GM18907 (cell line): ENCODE results near the gene IRX6.

Experiments
- ATAC-seq: cut with Tn5 transposase; IDR thresholded peaks from one replicate; pipeline ENCODE4 v1.9.1; 2021; ENCODE audit warnings: mild to moderate bottlenecking, moderate library complexity; ENCODE audit not compliant: unreplicated experiment

IRX6 gene

GRCh38 chr16:55364811-55365210, 40.8 kb downstream of the IRX6 start:
- ATAC-seq, result no peak

- ATAC-seq, result no peak
These were observed 43.4 kb downstream of the IRX6 start for GRCh38 chr16:55367301-55367811.

GRCh38 chr16:55367866-55368603, 44.0 kb downstream of the IRX6 start:
- no peak for ATAC-seq

GRCh38 chr16:55369151-55369550, 45.1 kb downstream of the IRX6 start:
- no peak for ATAC-seq

GRCh38 chr16:55370762-55371482, 46.9 kb downstream of the IRX6 start:
- ATAC-seq, result no peak

- no peak for ATAC-seq
These were observed 48.9 kb downstream of the IRX6 start for GRCh38 chr16:55372792-55373488.

- ATAC-seq, result no peak
These were observed 49.5 kb downstream of the IRX6 start for GRCh38 chr16:55373489-55373832.

GRCh38 chr16:55376045-55376444, 52.0 kb downstream of the IRX6 start:
- ATAC-seq, result no peak

GRCh38 chr16:55376567-55377167, 52.7 kb downstream of the IRX6 start:
- ATAC-seq, result no peak

- no peak for ATAC-seq
These were observed 53.8 kb downstream of the IRX6 start for GRCh38 chr16:55377840-55378239.

- ATAC-seq, result no peak
These were observed 54.6 kb downstream of the IRX6 start for GRCh38 chr16:55378616-55379015.

GRCh38 chr16:55379371-55379770, 55.4 kb downstream of the IRX6 start:
- no peak for ATAC-seq

GRCh38 chr16:55379876-55380390, 55.9 kb downstream of the IRX6 start:
- ATAC-seq, result no peak
